Colonic mucosa (tissue), 4 donors: ENCODE data around the gene LRG1. TPM values are rescaled to one million over a fixed set of nuclear protein-coding genes. Genes with fewer than 3 reads are reported as not detected.

ENCODE experiments used
- DNase-seq: peaks from one replicate; pipeline ENCODE4 v3.0.0-alpha.2; 2020
- H3K27ac ChIP-seq: fragments of 200-600 bp; one replicate; pipeline ENCODE4 v1.8.0; 2021
- H3K27me3 ChIP-seq: fragments of 200-600 bp; one replicate; pipeline ENCODE4 v1.8.0; 2021
- H3K36me3 ChIP-seq: fragments of 200-600 bp; one replicate; pipeline ENCODE4 v1.8.0; 2021
- H3K4me1 ChIP-seq: fragments of 200-600 bp; one replicate; pipeline ENCODE4 v1.8.0; 2021; ENCODE audit warnings: mild to moderate bottlenecking
- H3K4me3 ChIP-seq: fragments of 200-600 bp; one replicate; pipeline ENCODE4 v1.8.0; 2021
- H3K9ac ChIP-seq, 2 donors: one replicate each; pipeline ENCODE4 v1.7.0; 2013; ENCODE audit warnings: control low read depth in 2 of 2, low read depth in 2 of 2, low read length in 2 of 2
- H3K9me3 ChIP-seq: fragments of 200-600 bp; one replicate; pipeline ENCODE4 v1.8.0; 2021
- intact Hi-C: fragments of 100-400 bp; cut with DNase I; formaldehyde crosslinking; loops from one replicate; pipeline ENCODE4 v1.14.1; 2022
- total RNA-seq, 2 donors: library from RNA; stranded (reverse); fragmentation: NEBNext Ultra II Directional in 1 of 2; extraction: Animal tissue kit (Norgen Biotek cat#: 25700) in 1 of 2; gene quantifications; one replicate each; pipeline ENCODE4 v1.2.1, GENCODE V29; 2021
- TF ChIP-seq, protein P1 (sequence below): fragments of 200-600 bp; IDR thresholded peaks from one replicate; pipeline ENCODE4 v1.8.0; 2022; ENCODE audit warnings: antibody characterized with exemption, mild to moderate bottlenecking
- donor health status: healthy.
- donor health status: DM: no; HTN: no; CAD: no.
- donor health status: DM: no; HTN: no; CAD: no.

LRG1 gene
- total RNA-seq, 2 donors from 2014 or later = 24.4 to 26.0 TPM

- intact Hi-C loops = no loop called here
- Histone ChIP-seq H3K4me3 (no peak overlapping the region), H3K9me3 (no peaks in the 10 kb centered on the region), H3K27ac (no peak overlapping the region), H3K36me3 (no peaks in the 10 kb centered on the region), H3K9ac (no peak overlapping the region), H3K27me3 (no peaks in the 10 kb centered on the region), H3K4me1 (no peaks in the 10 kb centered on the region)
- TF ChIP-seq, protein P1, sequence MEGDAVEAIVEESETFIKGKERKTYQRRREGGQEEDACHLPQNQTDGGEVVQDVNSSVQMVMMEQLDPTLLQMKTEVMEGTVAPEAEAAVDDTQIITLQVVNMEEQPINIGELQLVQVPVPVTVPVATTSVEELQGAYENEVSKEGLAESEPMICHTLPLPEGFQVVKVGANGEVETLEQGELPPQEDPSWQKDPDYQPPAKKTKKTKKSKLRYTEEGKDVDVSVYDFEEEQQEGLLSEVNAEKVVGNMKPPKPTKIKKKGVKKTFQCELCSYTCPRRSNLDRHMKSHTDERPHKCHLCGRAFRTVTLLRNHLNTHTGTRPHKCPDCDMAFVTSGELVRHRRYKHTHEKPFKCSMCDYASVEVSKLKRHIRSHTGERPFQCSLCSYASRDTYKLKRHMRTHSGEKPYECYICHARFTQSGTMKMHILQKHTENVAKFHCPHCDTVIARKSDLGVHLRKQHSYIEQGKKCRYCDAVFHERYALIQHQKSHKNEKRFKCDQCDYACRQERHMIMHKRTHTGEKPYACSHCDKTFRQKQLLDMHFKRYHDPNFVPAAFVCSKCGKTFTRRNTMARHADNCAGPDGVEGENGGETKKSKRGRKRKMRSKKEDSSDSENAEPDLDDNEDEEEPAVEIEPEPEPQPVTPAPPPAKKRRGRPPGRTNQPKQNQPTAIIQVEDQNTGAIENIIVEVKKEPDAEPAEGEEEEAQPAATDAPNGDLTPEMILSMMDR = no peak
- no peak for DNase-seq
Observed at GRCh38 chr19:4511300-4512054, 28.4 kb downstream of the LRG1 start.

GRCh38 chr19:4510435-4511255, 29.2 kb downstream of the LRG1 start:
- no peaks in the 10 kb centered on the region for H3K36me3 ChIP-seq
- H3K9ac ChIP-seq = no peak overlapping the region
- TF ChIP-seq, protein P1 = no peak
- H3K4me3 ChIP-seq = no peak overlapping the region
- H3K27me3 ChIP-seq = no peaks in the 10 kb centered on the region
- intact Hi-C loops = no loop called here
- H3K9me3 ChIP-seq = no peaks in the 10 kb centered on the region
- no peaks in the 10 kb centered on the region for H3K4me1 ChIP-seq
- no peak overlapping the region for H3K27ac ChIP-seq
- DNase-seq = no peak

DNA sequence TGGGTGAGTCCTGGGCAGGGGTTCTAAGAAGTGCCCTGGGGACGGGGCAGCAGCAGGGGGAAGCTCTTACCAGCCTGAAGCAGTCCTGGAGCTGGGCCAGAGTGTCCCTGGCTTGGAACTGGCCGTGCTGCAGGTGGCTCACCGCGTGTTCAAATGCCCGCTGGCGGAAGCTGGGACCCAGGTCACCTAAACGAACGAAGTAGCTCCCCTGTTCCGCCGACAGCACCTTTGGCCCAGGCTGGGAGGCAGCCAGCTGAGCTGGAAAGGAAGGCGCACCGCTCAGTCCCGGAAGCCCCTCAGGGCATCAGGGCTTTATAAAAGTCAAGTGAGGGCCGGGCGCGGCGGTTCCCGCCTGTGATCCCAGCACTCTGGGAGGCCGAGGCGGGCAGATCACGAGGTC, 31.1 kb downstream of the LRG1 start:
- no peak overlapping the region for H3K27ac ChIP-seq
- H3K36me3 ChIP-seq = no peaks in the 10 kb centered on the region
- intact Hi-C loops = no loop called here
- H3K4me1 ChIP-seq = no peaks in the 10 kb centered on the region
- H3K4me3 ChIP-seq = no peak overlapping the region
- no peaks in the 10 kb centered on the region for H3K27me3 ChIP-seq
- TF ChIP-seq, protein P1 = no peak
- no peak for DNase-seq
- H3K9me3 ChIP-seq = no peaks in the 10 kb centered on the region
- no peak overlapping the region for H3K9ac ChIP-seq

DNA sequence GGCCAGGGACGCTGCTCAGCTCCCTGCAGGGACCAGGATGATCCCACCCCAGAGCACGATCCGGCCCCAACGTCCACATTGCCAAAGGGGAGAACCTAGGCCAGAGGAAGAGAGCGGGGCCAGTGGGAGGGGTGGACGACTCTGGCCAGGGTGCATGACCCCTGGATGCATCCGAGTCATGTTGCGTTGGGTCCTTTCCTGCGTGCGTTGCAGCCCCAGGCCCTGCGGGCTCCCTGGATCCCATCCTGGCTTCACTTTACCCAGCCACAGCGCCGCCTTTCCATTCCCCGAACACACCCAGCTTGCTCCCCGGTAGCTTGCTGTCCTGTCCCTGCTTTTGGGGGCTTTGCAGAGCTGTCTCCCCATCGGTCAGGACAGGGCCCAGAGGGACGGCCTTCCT, 32.0 kb downstream of the LRG1 start:
- DNase-seq = no peak
- intact Hi-C loops = no loop called here
- H3K27me3 ChIP-seq = no peaks in the 10 kb centered on the region
- H3K9ac ChIP-seq = no peak overlapping the region
- no peaks in the 10 kb centered on the region for H3K4me1 ChIP-seq
- no peaks in the 10 kb centered on the region for H3K9me3 ChIP-seq
- no peak overlapping the region for H3K27ac ChIP-seq
- H3K4me3 ChIP-seq = no peak overlapping the region
- TF ChIP-seq, protein P1 = no peak
- H3K36me3 ChIP-seq = no peaks in the 10 kb centered on the region

DNA sequence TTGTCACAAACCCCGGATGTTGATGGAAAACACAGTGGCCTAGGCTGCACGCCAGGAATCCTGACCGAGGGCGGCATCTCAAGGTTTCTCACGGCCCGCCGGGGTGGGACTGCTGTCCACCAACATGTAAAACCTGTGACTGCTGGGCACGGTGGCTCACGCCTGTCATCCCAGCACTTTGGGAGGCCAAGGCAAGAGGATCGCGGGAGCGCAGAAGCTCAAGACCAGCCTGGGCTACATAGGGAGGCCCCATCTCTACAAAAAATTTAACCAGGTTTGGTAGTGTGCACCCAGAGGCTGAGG, 32.7 kb downstream of the LRG1 start:
- TF ChIP-seq, protein P1 = no peak
- intact Hi-C loops = no loop called here
- no peaks in the 10 kb centered on the region for H3K27me3 ChIP-seq
- H3K36me3 ChIP-seq = no peaks in the 10 kb centered on the region
- no peak overlapping the region for H3K4me3 ChIP-seq
- no peak overlapping the region for H3K27ac ChIP-seq
- no peaks in the 10 kb centered on the region for H3K9me3 ChIP-seq
- H3K9ac ChIP-seq = no peak overlapping the region
- no peaks in the 10 kb centered on the region for H3K4me1 ChIP-seq
- no peak for DNase-seq
